ENCODE results near the gene RAPGEF5. TPM values are rescaled to one million over a fixed set of nuclear protein-coding genes. Genes with fewer than 3 reads are reported as not detected.

RAPGEF5 gene
- total RNA-seq, 1 experiment from 2014 or later, result 13.3 TPM

DNA sequence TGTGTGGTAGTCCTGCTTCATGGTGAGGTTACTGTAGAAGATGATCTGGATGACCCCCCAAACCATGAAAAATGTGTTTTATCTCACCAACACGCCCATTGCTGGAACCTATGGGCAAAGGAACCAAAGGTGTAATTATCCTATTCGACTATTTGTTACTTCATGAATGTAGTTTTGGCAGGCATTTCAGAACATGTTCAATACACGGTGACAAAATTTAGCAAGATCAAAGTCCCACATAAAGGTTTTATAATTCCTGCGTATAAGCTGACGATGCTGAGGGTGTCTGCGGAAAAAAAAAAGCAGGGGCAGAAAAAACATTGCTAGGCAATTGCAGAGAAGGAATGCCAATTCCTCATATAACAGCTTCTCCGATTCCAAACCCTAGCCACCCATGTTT is 13.3 kb downstream of the RAPGEF5 start:
- Histone ChIP-seq H2AFZ (ENCODE audit: low read length) (no peak overlapping the region), H3K23ac (ENCODE audit: insufficient read length, low read depth, low read length) (no peak overlapping the region), H3K4me1 (ENCODE audit: insufficient read depth, low read length) (peaks cover 14% of the 10 kb centered on the region), H3K79me1 (ENCODE audit: insufficient read depth, low read depth, low read length, poor library complexity, severe bottlenecking) (peaks cover 3% of the 10 kb centered on the region), H3K27me3 (ENCODE audit: insufficient read depth, low read length) (no peaks in the 10 kb centered on the region), H2AK5ac (ENCODE audit: insufficient read length, low read length) (no peak overlapping the region), H2BK15ac (ENCODE audit: low read depth, low read length) (no peak overlapping the region), H4K91ac (ENCODE audit: insufficient read length, low read depth, low read length) (no peak overlapping the region), H2BK120ac (ENCODE audit: low read depth, low read length, poor library complexity, severe bottlenecking) (no peak overlapping the region), H3K23me2 (ENCODE audit: insufficient read length, low read depth, low read length, poor library complexity, severe bottlenecking) (no peaks in the 10 kb centered on the region), H4K8ac (replicated peaks; ENCODE audit: insufficient read length, low read depth, low read length) (no peak overlapping the region), H3K56ac (ENCODE audit: insufficient read length, low read depth, low read length) (no peak overlapping the region), H4K5ac (ENCODE audit: insufficient read length, low read depth, low read length) (no peak overlapping the region), H3K4ac (ENCODE audit: low read depth, low read length) (no peak overlapping the region), H3K27ac (ENCODE audit: insufficient read length, low read depth, low read length) (no peak overlapping the region), H3K18ac (ENCODE audit: insufficient read length, low read depth, low read length) (no peak overlapping the region), H4K20me1 (ENCODE audit: control insufficient read depth, insufficient read depth, insufficient read length) (no peaks in the 10 kb centered on the region), H3K79me2 (ENCODE audit: insufficient read depth, low read length) (peaks cover 23% of the 10 kb centered on the region; the same call in 1 of the 2 replicates), H3T11ph (ENCODE audit: low read length) (no peak overlapping the region), H2BK5ac (ENCODE audit: insufficient read length, low read length) (no peak overlapping the region), H2BK12ac (ENCODE audit: insufficient read length, low read depth, low read length) (no peak overlapping the region), H3K9ac (ENCODE audit: extremely low read depth, insufficient read length, low read length) (no peak overlapping the region), H3K9me3 (ENCODE audit: control insufficient read depth, low read depth, low read length) (no peaks in the 10 kb centered on the region), H3K4me2 (ENCODE audit: insufficient read depth, insufficient read length, low read length) (no peak overlapping the region), H3K14ac (ENCODE audit: insufficient read depth, low read length) (no peak overlapping the region), H2BK20ac (ENCODE audit: low read depth, low read length, poor library complexity, severe bottlenecking) (no peak overlapping the region)
- H3K27me3 Mint-ChIP-seq (ENCODE audit: low read depth), result no peaks in the 10 kb centered on the region
- no CpG with 5 or more reads among the region's 7 CpGs for WGBS (ENCODE audit: extremely low coverage, insufficient read length, low lambda C conversion rate)
- H3K4me3 Mint-ChIP-seq, result no peak overlapping the region
- peaks cover 6 to 10% of the 10 kb centered on the region in 2 experiments; a peak in 4 of 5 replicates for H3K9me3 Mint-ChIP-seq
- TF ChIP-seq, protein P1, sequence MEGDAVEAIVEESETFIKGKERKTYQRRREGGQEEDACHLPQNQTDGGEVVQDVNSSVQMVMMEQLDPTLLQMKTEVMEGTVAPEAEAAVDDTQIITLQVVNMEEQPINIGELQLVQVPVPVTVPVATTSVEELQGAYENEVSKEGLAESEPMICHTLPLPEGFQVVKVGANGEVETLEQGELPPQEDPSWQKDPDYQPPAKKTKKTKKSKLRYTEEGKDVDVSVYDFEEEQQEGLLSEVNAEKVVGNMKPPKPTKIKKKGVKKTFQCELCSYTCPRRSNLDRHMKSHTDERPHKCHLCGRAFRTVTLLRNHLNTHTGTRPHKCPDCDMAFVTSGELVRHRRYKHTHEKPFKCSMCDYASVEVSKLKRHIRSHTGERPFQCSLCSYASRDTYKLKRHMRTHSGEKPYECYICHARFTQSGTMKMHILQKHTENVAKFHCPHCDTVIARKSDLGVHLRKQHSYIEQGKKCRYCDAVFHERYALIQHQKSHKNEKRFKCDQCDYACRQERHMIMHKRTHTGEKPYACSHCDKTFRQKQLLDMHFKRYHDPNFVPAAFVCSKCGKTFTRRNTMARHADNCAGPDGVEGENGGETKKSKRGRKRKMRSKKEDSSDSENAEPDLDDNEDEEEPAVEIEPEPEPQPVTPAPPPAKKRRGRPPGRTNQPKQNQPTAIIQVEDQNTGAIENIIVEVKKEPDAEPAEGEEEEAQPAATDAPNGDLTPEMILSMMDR (conservative IDR thresholded peaks at IDR 0.05), result no peak
- no peak overlapping the region for H3K27ac Mint-ChIP-seq
- H3K4me1 Mint-ChIP-seq, result peaks cover 26 to 34% of the 10 kb centered on the region in 2 experiments
- no peak for DNase-seq
- peaks cover 12 to 21% (median 14%) of the 10 kb centered on the region in 3 experiments for H3K36me3 Mint-ChIP-seq (ENCODE audit: insufficient read depth in 1 of 3, low read depth in 3 of 3)

Data from H9 (cell line).